ENCODE data around the gene UNC93A.
"Not testable (repeated sequence)": the region's sequence is repeated elsewhere in the genome, so short reads cannot be mapped to it uniquely, and the experiment has no call there.

Gene UNC93A

GRCh38 chr6:167272151-167272550 is 19.0 kb upstream of the UNC93A start:
- no peak for DNase-seq

- DNase-seq: no peak
Measured at GRCh38 chr6:167272696-167273379, 18.3 kb upstream of the UNC93A start.

- DNase-seq: no peak
Measured at GRCh38 chr6:167274270-167274669, 16.8 kb upstream of the UNC93A start.

- no peak for DNase-seq
Measured at GRCh38 chr6:167275001-167275400, 16.1 kb upstream of the UNC93A start.

GRCh38 chr6:167275436-167275835 is 15.7 kb upstream of the UNC93A start:
- DNase-seq: no peak

GRCh38 chr6:167276772-167277533 is 14.2 kb upstream of the UNC93A start:
- no peak for DNase-seq

GRCh38 chr6:167278173-167278940 is 12.8 kb upstream of the UNC93A start:
- DNase-seq: not testable (repeated sequence)

- DNase-seq: no peak
Measured at GRCh38 chr6:167279766-167280446, 11.2 kb upstream of the UNC93A start.

GRCh38 chr6:167280466-167280865 is 10.6 kb upstream of the UNC93A start:
- DNase-seq: not testable (repeated sequence)

- no peak for DNase-seq
Measured at GRCh38 chr6:167282165-167282564, 8.9 kb upstream of the UNC93A start.

- not testable (repeated sequence) for DNase-seq
Measured at GRCh38 chr6:167284565-167284964, 6.5 kb upstream of the UNC93A start.

- DNase-seq: no peak
Measured at GRCh38 chr6:167285077-167285770, 5.9 kb upstream of the UNC93A start.

GRCh38 chr6:167287513-167288048 is 3.5 kb upstream of the UNC93A start:
- no peak for DNase-seq

GRCh38 chr6:167288591-167289225 is 2.4 kb upstream of the UNC93A start:
- peak; percentile 7 to 18 for DNase-seq

- not testable (repeated sequence) for DNase-seq
Measured at GRCh38 chr6:167289291-167289690, 1.8 kb upstream of the UNC93A start.

- no peak for DNase-seq
Measured at GRCh38 chr6:167291623-167292300, 647 bp downstream of the UNC93A start.

GRCh38 chr6:167292301-167293087 is 1.4 kb downstream of the UNC93A start:
- DNase-seq: no peak

GRCh38 chr6:167293088-167293589 is 2.0 kb downstream of the UNC93A start:
- no peak for DNase-seq

GRCh38 chr6:167293590-167294091 is 2.5 kb downstream of the UNC93A start:
- DNase-seq: no peak

- DNase-seq: no peak
Measured at GRCh38 chr6:167294241-167294640, 3.1 kb downstream of the UNC93A start.

All from AML-193 (cell line).